Occipital lobe (tissue), 2 donors: ENCODE measurements around the gene XRN2. TPM values are rescaled to one million over a fixed set of nuclear protein-coding genes. Genes with fewer than 3 reads are reported as not detected.
"Not testable (repeated sequence)": the region's sequence is repeated elsewhere in the genome, so short reads cannot be mapped to it uniquely, and the experiment has no call there.

Experiments used
- DNase-seq: peaks from one replicate; lab custom pipeline; 2025; lab: John Stamatoyannopoulos, UW
- total RNA-seq: library from RNA; depleted of rRNA; stranded (reverse); fragments of >200 nt; gene quantifications from one replicate; pipeline ENCODE4 v1.2.3, GENCODE V29; 2014

XRN2 gene
- total RNA-seq, 1 donor from 2014 or later: 98.6 TPM

- no peak for DNase-seq
Measured at GRCh38 chr20:21389368-21389767, 86.2 kb downstream of the XRN2 start.

- DNase-seq: no peak
Measured at GRCh38 chr20:21390768-21391167, 87.6 kb downstream of the XRN2 start.

GRCh38 chr20:21391185-21391971 lies 88.2 kb downstream of the XRN2 start:
- DNase-seq: no peak

- DNase-seq: no peak
Measured at GRCh38 chr20:21391972-21392352, 88.8 kb downstream of the XRN2 start.

GRCh38 chr20:21393166-21393565 lies 90.0 kb downstream of the XRN2 start:
- no peak for DNase-seq

- no peak for DNase-seq
Measured at GRCh38 chr20:21393816-21394519, 90.8 kb downstream of the XRN2 start.

GRCh38 chr20:21394551-21394950 lies 91.4 kb downstream of the XRN2 start:
- no peak for DNase-seq

- no peak for DNase-seq
Measured at GRCh38 chr20:21395051-21395665, 92.0 kb downstream of the XRN2 start.

- DNase-seq: no peak
Measured at GRCh38 chr20:21395666-21396598, 92.8 kb downstream of the XRN2 start.

GRCh38 chr20:21396599-21397340 lies 93.6 kb downstream of the XRN2 start:
- DNase-seq: no peak

GRCh38 chr20:21397341-21398108 lies 94.4 kb downstream of the XRN2 start, which contains the start of gene NKX2-4:
NKX2-4 (minus strand) TSS chr20:21397526; CDS start chr20:21397399, 127 bp downstream.
- DNase-seq: no peak

- no peak for DNase-seq
Measured at GRCh38 chr20:21398109-21399004, 95.2 kb downstream of the XRN2 start.

- DNase-seq: no peak
Measured at GRCh38 chr20:21399005-21399475, 95.9 kb downstream of the XRN2 start.

- no peak for DNase-seq
Measured at GRCh38 chr20:21411725-21412124, 108.6 kb downstream of the XRN2 start.

GRCh38 chr20:21413996-21414395 lies 110.9 kb downstream of the XRN2 start:
- not testable (repeated sequence) for DNase-seq

- DNase-seq: not testable (repeated sequence)
Measured at GRCh38 chr20:21419147-21419546, 116.0 kb downstream of the XRN2 start.

- DNase-seq: no peak
Measured at GRCh38 chr20:21421601-21422236, 118.6 kb downstream of the XRN2 start.

GRCh38 chr20:21423712-21424111 lies 120.6 kb downstream of the XRN2 start:
- DNase-seq: not testable (repeated sequence)
